Stimulated activated CD4-positive, alpha-beta T cell treated with anti-CD3 and anti-CD28 coated beads, Interleukin-2, amount 100 ng/mL, for 48 hours (primary cell): ENCODE measurements around the gene MRPS10.
"Not testable (repeated sequence)": the region's sequence is repeated elsewhere in the genome, so short reads cannot be mapped to it uniquely, and the experiment has no call there.

ENCODE experiments used
- DNase-seq, 2 donors: peaks; one replicate each; pipeline ENCODE4 v3.0.0-alpha.2; 2020

Gene MRPS10

DNA sequence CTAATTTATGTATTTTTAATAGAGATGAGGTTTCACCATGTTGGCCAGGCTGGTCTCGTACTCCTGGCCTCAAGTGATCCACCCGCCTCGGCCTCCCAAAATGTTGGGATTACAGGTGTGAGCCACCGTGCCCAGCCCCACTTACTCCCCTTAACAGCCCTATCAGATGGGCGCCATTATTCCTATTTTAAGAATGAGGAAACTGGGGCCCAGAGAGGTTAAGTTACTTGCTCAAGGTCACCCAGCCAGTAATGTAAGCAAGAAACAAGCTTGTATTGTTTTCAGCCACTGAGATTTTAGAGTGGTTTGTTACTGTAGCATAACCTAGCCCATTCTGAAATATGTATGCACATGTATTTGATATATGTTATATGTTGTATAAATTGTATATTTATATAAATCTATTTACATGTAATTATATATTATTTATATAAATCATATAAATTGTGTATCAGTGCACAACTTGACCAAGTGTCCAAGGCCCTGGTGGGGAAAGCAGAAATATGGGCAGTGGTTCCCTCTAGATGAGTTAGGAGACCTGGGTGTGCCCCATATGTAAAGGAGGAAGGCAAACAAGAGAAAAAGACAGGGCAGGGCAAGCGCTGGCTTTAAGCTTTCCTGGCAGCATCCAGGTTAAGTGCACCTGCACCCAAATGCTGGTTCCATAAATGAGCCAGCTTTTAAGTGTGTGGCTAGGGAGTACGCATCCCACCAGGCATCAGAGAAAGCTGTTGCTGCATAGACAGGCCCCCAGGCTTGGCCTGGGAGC, 45.7 kb downstream of the MRPS10 start:
- DNase-seq = no peak

DNA sequence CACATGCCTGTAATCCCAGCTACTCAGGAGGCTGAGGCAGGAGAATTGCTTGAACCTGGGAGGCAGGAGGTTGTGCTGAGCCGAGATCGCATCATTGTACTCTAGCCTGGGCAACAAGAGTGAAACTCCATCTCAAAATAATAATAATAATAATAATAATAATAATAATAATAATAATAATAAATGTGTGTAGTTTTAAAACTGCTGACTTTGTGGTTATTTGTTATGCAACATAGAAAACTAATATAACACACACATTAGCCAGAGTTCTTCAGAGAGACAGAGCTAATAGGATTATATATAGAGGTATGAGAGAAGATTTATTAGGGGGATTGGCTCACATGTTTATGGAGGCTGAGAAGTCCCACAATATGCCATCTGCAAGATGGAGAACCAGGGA, 47.9 kb downstream of the MRPS10 start:
- not testable (repeated sequence) for DNase-seq

DNA sequence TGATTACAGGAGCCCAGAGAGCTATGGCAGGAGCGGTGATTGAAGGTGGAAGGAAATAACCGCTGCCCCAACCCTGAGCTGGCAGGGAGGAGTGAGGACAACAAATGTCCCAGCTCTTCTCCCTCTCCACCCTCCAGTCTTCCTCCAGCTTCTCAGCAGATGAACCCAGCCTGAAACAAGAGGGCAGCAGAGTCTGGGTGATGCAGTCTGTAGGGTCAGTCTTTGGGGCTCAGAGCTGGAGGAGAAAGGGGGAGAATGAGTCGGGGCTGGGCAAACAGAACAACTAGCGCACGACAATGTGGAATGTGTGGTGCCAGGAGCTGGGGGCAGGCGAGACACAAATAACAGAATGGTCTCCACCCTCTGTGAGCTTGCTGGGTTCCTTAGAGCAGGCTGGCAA, 49.0 kb downstream of the MRPS10 start:
- no peak for DNase-seq

DNA sequence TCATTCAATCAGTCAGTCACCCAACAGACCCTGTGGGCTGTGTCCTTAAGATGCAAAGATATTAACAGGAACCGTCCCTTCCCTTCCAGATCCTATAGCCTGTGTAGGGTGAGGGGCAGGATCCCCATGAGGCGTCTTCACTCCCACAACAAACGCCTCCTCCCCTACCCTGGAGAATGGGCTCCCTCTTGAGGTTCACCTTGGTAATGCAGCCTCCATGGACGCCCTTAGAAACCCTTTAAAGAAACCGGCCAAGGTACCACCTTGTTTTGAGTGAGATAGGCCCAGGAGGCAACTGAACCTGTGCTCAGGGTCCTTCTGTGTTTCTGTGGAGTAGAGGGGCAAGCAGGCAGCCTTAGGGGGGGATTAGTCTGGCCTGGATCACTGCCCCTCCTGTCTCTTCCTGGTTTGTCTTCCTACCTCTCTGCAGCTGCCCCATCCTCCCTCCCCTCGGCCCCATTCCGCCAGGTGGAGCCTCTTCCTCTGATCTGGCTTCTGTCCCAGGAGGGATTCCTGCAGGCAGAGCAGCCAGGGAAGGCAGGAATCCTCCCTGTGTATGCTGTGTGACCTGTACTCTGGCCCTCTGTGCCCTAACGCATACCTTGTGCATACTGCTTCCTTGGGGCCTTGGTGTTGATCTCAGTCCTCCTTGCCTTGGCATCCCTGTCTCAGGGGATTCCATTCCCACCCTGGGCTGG, 51.1 kb downstream of the MRPS10 start:
- peak; percentile 88 to 90 for DNase-seq

DNA sequence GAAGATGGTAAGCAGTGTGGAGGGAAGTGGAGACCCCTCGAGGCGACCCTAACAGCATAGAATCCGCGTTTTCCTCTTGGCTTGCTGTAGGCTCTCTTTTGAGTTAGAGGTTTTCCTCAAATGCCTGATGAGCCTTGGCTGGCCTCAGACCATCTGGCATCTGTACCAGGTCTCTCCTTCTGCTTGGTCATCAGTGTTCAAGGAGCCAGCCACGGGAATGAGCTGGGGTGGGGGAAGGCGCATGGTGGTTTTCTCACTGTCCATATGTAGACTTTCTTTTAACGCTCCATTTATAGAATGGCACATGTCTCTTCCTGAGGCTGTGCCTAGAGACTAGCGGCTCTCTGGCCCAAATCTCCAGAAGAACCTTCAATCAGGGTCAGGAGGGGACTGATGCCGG, 52.6 kb downstream of the MRPS10 start:
- no peak for DNase-seq

DNA sequence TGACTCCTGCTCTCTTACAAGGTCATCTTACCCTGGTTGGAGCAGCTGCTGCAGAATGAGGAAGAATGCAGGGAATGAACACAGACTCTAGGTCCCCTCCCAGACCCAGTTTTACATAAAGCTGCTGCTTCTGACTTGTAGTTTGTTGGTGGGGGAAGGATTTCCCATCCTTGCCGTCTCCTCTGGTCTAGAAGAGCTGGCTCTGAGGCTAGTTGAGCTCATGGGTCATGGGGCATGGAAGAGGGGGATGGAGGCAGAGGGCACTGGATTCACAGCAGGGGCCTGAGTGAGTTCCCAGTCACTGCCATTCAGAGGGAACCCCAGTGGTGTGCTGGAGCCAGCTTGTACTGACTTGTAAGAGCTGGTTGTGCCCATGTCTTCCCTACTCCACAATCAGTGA, 53.7 kb downstream of the MRPS10 start:
- no peak for DNase-seq

DNA sequence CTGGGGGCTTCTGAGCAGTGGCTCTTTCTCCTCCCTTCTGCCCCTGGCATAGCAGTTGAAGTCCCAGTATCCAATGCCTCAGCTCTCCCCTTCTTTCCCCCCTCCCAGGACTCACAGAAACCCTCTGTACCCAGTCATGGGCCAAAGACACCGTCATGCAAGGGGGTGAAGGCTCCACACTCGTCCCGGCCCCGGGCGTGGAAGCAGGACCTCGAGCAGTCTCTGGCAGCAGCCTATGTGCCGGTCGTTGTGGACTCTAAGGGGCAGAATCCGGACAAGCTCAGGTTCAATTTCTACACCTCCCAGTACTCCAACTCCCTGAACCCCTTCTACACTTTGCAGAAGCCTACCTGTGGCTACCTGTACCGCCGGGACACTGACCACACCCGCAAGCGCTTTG, 54.8 kb downstream of the MRPS10 start:
- DNase-seq = no peak

DNA sequence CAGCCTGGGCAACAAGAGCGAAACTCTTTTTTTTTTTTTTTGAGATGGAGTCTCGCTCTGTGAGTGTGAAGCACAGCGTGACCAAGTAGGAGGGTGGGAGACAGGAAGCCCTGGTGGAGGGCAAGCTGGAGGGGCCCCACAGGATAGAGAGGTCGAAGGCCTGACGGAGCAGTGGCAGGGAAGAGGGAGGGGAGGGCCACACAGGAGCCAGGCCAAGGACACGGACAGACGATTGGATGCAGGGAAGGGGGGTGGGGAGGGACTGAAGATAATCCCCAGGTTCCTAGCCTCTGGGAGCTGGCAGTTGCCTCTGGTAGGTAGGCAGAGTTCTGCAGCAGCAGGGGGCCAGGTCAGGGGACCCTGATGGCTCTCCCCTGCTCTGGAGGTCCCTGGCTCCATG, 55.3 kb downstream of the MRPS10 start:
- DNase-seq = no peak

DNA sequence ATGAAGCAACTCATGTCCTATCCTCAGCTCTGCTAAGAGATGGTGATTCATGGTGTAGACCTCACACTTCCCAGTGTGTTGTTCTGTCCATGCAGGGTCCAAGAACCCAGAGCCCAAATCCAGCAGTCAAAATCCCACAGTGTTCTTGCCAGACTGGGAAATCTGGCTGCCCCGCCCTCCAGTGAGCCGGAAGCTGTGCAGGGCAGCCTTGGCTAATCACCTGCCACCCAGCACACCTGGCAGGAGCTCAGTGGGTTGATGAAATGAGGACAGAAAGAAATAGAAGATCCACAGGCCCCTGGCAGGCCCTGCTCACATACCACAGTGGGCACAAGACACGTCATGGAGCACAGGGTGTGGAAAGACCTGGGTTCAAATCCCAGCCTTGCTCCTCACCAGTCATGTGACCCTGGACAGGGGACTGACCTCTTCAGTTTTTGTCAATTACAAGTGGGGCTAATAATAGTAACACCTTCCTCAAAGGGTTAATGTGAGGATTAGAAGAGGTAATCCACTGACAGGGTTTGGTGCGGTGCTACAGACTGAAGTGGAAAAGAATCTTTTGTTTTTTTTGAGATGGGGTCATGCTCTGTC, 58.1 kb downstream of the MRPS10 start:
- no peak for DNase-seq

DNA sequence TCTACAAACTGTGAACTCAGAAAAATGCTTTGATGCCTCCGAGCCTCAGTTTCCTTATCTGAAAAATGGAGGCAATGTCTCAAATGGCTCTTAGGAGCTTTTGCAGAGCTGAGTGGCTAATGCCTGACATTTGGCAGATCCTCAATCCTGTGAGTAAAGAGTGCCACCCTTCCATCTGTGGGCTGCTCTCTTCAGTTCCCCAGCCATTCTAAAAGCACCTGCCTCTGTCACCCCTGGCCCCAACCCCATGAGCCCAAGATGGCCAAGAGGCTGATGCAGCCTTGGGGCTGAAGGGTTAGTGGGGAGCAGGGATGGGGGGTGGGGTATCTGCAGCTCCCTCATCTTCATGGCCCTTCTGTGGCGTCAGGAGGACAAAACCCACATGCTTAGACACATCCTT, 59.0 kb downstream of the MRPS10 start:
- no peak for DNase-seq

DNA sequence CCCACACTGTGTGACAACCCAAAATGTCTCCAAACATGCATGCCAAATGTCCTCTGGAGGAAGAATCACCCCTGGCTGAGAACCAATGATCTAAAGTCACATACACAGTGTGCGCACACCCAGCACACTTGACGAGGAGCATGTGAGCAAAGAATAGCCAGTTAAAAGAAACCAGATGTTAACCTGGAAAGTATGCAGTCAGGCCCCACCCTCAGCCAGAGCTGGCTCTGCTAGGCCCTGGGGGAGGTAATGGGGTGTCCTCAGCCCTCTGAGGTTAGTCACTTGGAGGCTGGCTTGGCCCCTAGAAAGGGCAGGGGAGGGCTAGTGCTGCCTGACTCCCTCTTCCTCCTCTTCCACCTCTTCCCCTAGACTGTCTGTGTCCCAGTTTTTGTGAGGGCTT, 59.6 kb downstream of the MRPS10 start:
- DNase-seq = no peak
